Measurements from ENCODE around the gene SLC6A3. TPM values are rescaled to one million over a fixed set of nuclear protein-coding genes. Genes with fewer than 3 reads are reported as not detected.

SLC6A3 gene
- total RNA-seq, 1 experiment from 2014 or later = not detected

GRCh38 chr5:1453613-1454012 lies 8.4 kb upstream of the SLC6A3 start:
- intact Hi-C loops (cut with micrococcal nuclease; ENCODE audit: unreplicated experiment) = no loop called here
- Histone ChIP-seq H3K27ac (ENCODE audit: low read depth, low read length, poor library complexity, severe bottlenecking) (no peak overlapping the region), H3K4me1 (ENCODE audit: insufficient read depth, low read length, poor library complexity, severe bottlenecking) (no peaks in the 10 kb centered on the region), H3K36me3 (ENCODE audit: insufficient read depth, low read length, poor library complexity, severe bottlenecking) (no peaks in the 10 kb centered on the region), H3K9me3 (ENCODE audit: low read depth, low read length, poor library complexity, severe bottlenecking) (peaks cover 51% of the 10 kb centered on the region), H3K27me3 (replicated peaks; ENCODE audit: insufficient read depth, low read depth, low read length, poor library complexity) (peaks cover 14% of the 10 kb centered on the region), H3K4me3 (ENCODE audit: low read depth, low read length, poor library complexity, severe bottlenecking) (no peak overlapping the region)
- ChIA-PET POLR2A (ENCODE audit: low non-redundant PET) (no interaction called here), CTCF (no interaction called here)
- no peak for TF ChIP-seq CTCF (conservative IDR thresholded peaks at IDR 0.05; ENCODE audit: low read depth, low read length)
- TF ChIP-seq EZH2 (IDR thresholded peaks at IDR 0.05; ENCODE audit: borderline replicate concordance, low read depth, low read length, poor library complexity, severe bottlenecking) = no peak
- no TSS peak for BruUV-seq (replicated peaks)
- no peak for DNase-seq (ENCODE audit: low spot score)

- H3K4me3 ChIP-seq (ENCODE audit: low read depth, low read length, poor library complexity, severe bottlenecking) = no peak overlapping the region
- POLR2A ChIA-PET (ENCODE audit: low non-redundant PET) = no interaction called here
- peaks cover 12% of the 10 kb centered on the region for H3K9me3 ChIP-seq (ENCODE audit: low read depth, low read length, poor library complexity, severe bottlenecking)
- TF ChIP-seq EZH2 (IDR thresholded peaks at IDR 0.05; ENCODE audit: borderline replicate concordance, low read depth, low read length, poor library complexity, severe bottlenecking) (no peak), CTCF (conservative IDR thresholded peaks at IDR 0.05; ENCODE audit: low read depth, low read length) (no peak)
- H3K27ac ChIP-seq (ENCODE audit: low read depth, low read length, poor library complexity, severe bottlenecking) = no peak overlapping the region
- intact Hi-C loops (cut with micrococcal nuclease; ENCODE audit: unreplicated experiment) = no loop called here
- H3K4me1 ChIP-seq (ENCODE audit: insufficient read depth, low read length, poor library complexity, severe bottlenecking) = no peaks in the 10 kb centered on the region
- CTCF ChIA-PET = no interaction called here
- DNase-seq (ENCODE audit: low spot score) = no peak
- peaks cover 58% of the 10 kb centered on the region for H3K27me3 ChIP-seq (replicated peaks; ENCODE audit: insufficient read depth, low read depth, low read length, poor library complexity)
- BruUV-seq (replicated peaks) = no TSS peak
- H3K36me3 ChIP-seq (ENCODE audit: insufficient read depth, low read length, poor library complexity, severe bottlenecking) = no peaks in the 10 kb centered on the region
These were observed 3.9 kb upstream of the SLC6A3 start for GRCh38 chr5:1449081-1449630.

GRCh38 chr5:1448511-1449011 lies 3.3 kb upstream of the SLC6A3 start:
- no peak overlapping the region for H3K4me3 ChIP-seq (ENCODE audit: low read depth, low read length, poor library complexity, severe bottlenecking)
- POLR2A ChIA-PET (ENCODE audit: low non-redundant PET) = no interaction called here
- no peak overlapping the region for H3K27ac ChIP-seq (ENCODE audit: low read depth, low read length, poor library complexity, severe bottlenecking)
- H3K9me3 ChIP-seq (ENCODE audit: low read depth, low read length, poor library complexity, severe bottlenecking) = peaks cover 6% of the 10 kb centered on the region
- DNase-seq (ENCODE audit: low spot score) = no peak
- CTCF ChIA-PET = no interaction called here
- no peaks in the 10 kb centered on the region for H3K36me3 ChIP-seq (ENCODE audit: insufficient read depth, low read length, poor library complexity, severe bottlenecking)
- BruUV-seq (replicated peaks) = no TSS peak
- H3K27me3 ChIP-seq (replicated peaks; ENCODE audit: insufficient read depth, low read depth, low read length, poor library complexity) = peaks cover 64% of the 10 kb centered on the region
- intact Hi-C loops (cut with micrococcal nuclease; ENCODE audit: unreplicated experiment) = no loop called here
- TF ChIP-seq CTCF (conservative IDR thresholded peaks at IDR 0.05; ENCODE audit: low read depth, low read length) = no peak
- no peaks in the 10 kb centered on the region for H3K4me1 ChIP-seq (ENCODE audit: insufficient read depth, low read length, poor library complexity, severe bottlenecking)
